HEK293T (cell line): ENCODE measurements around the gene RB1.

Experiments used
- ARNT ChIP-seq: fragments of 450-650 bp; IDR thresholded peaks from 2 replicates; pipeline ENCODE4 v1.6.1; 2017; ENCODE audit warnings: mild to moderate bottlenecking
- BHLHE40 ChIP-seq: fragments of 450-650 bp; IDR thresholded peaks from 2 replicates; pipeline ENCODE4 v1.6.1; 2016; ENCODE audit warnings: mild to moderate bottlenecking, moderate library complexity, borderline replicate concordance
- FOXM1 ChIP-seq: fragments of 450-650 bp; IDR thresholded peaks from 2 replicates; pipeline ENCODE4 v1.6.1; 2017; ENCODE audit warnings: mild to moderate bottlenecking, borderline replicate concordance
- LEF1 ChIP-seq: fragments of 450-650 bp; IDR thresholded peaks from 2 replicates; pipeline ENCODE4 v1.6.1; 2017; ENCODE audit warnings: mild to moderate bottlenecking, borderline replicate concordance
- SP1 ChIP-seq: fragments of 450-650 bp; IDR thresholded peaks from 2 replicates; pipeline ENCODE4 v1.6.1; 2017
- SUZ12 ChIP-seq: fragments of 450-650 bp; IDR thresholded peaks from 2 replicates; pipeline ENCODE4 v1.6.1; 2016; ENCODE audit warnings: mild to moderate bottlenecking
- TARDBP ChIP-seq: fragments of 450-650 bp; IDR thresholded peaks from 2 replicates; pipeline ENCODE4 v1.6.1; 2016

- no peak for TF ChIP-seq FOXM1
- no peak for TF ChIP-seq SP1
- TF ChIP-seq SUZ12, result no peak
- no peak for TF ChIP-seq TARDBP
- no peak for TF ChIP-seq BHLHE40
- no peak for TF ChIP-seq LEF1
- no peak for TF ChIP-seq ARNT
Measured at GRCh38 chr13:48410199-48410598, 106.6 kb downstream of the RB1 start.
